ENCODE measurements around the gene EXOC4. TPM values are rescaled to one million over a fixed set of nuclear protein-coding genes. Genes with fewer than 3 reads are reported as not detected.

Gene EXOC4
- total RNA-seq, 4 donors from 2014 or later, result 82.4 to 204 (median 128) TPM

GRCh38 chr7:133859231-133859630, 606.4 kb downstream of the EXOC4 start:
- Histone ChIP-seq H3K27ac (no peak overlapping the region), H3K4me1 (peaks cover 0 to 14% (median 6%) of the 10 kb centered on the region in 4 donors), H3K36me3 (no peaks in the 10 kb centered on the region), H3K4me3 (no peak overlapping the region), H3K27me3 (no peaks in the 10 kb centered on the region), H3K9me3 (no peaks in the 10 kb centered on the region)
- intact Hi-C loops (cut with DNase I; ENCODE audit: low total_unique reads) (no loop called here), in situ Hi-C loops (cut with MboI; ENCODE audit: low pct_ligation_motif_present in 1 of 4, low pct_unique_long_range_greater_than_20kb in 1 of 4, low sequenced_read_pairs in 3 of 4) (no loop called here)
- 94 to 100% methylated on average over 1 to 5 of the region's 5 CpGs for WGBS, 2 donors (ENCODE audit: low coverage in 1 of 2)
- TF ChIP-seq EP300 (IDR thresholded peaks at IDR 0.05; ENCODE audit: low read depth) (no peak), CTCF (IDR thresholded peaks at IDR 0.05) (no peak), POLR2A (IDR thresholded peaks at IDR 0.05) (no peak), POLR2AphosphoS5 (IDR thresholded peaks at IDR 0.05) (no peak)
- DNase-seq, result no peak

- intact Hi-C loops (cut with DNase I; ENCODE audit: low total_unique reads) (loop anchor here (5.0 kb wide), 1 partner anchor 303 kb away; no protein-coding TSS in a partner anchor), in situ Hi-C loops (cut with MboI; ENCODE audit: low pct_ligation_motif_present in 1 of 4, low pct_unique_long_range_greater_than_20kb in 1 of 4, low sequenced_read_pairs in 3 of 4) (no loop called here)
- no peak for TF ChIP-seq CTCF (IDR thresholded peaks at IDR 0.05)
- TF ChIP-seq POLR2AphosphoS5 (IDR thresholded peaks at IDR 0.05), result no peak
- no peak for TF ChIP-seq EP300 (IDR thresholded peaks at IDR 0.05; ENCODE audit: low read depth)
- TF ChIP-seq POLR2A (IDR thresholded peaks at IDR 0.05), result no peak
- Histone ChIP-seq H3K27me3 (no peaks in the 10 kb centered on the region), H3K9me3 (no peaks in the 10 kb centered on the region), H3K27ac (no peak overlapping the region), H3K4me1 (peaks cover 0 to 14% (median 4%) of the 10 kb centered on the region in 4 donors), H3K36me3 (no peaks in the 10 kb centered on the region), H3K4me3 (no peak overlapping the region)
- WGBS, 2 donors (ENCODE audit: low coverage in 1 of 2), result 78 to 83% methylated on average over 1 to 6 of the region's 6 CpGs
- no peak for DNase-seq
Observed at GRCh38 chr7:133859871-133860450, 607.1 kb downstream of the EXOC4 start.

GRCh38 chr7:133860628-133861335, 607.9 kb downstream of the EXOC4 start:
- Histone ChIP-seq H3K27ac (no peak overlapping the region), H3K9me3 (no peaks in the 10 kb centered on the region), H3K4me3 (no peak overlapping the region), H3K36me3 (no peaks in the 10 kb centered on the region), H3K27me3 (no peaks in the 10 kb centered on the region), H3K4me1 (peaks cover 0 to 14% (median 4%) of the 10 kb centered on the region in 4 donors)
- DNase-seq, result no peak
- TF ChIP-seq POLR2A (IDR thresholded peaks at IDR 0.05), result no peak
- no peak for TF ChIP-seq POLR2AphosphoS5 (IDR thresholded peaks at IDR 0.05)
- 83 to 93% methylated on average over 1 of the region's 1 CpG for WGBS, 2 donors (ENCODE audit: low coverage in 1 of 2)
- intact Hi-C loops (cut with DNase I; ENCODE audit: low total_unique reads), result loop anchor here (5.0 kb wide), 1 partner anchor 303 kb away; no protein-coding TSS in a partner anchor
- in situ Hi-C loops (cut with MboI; ENCODE audit: low pct_ligation_motif_present in 1 of 4, low pct_unique_long_range_greater_than_20kb in 1 of 4, low sequenced_read_pairs in 3 of 4), result no loop called here

GRCh38 chr7:133861876-133862275, 609.0 kb downstream of the EXOC4 start:
- TF ChIP-seq POLR2AphosphoS5 (IDR thresholded peaks at IDR 0.05), result no peak
- Histone ChIP-seq H3K27ac (no peak overlapping the region), H3K9me3 (no peaks in the 10 kb centered on the region), H3K36me3 (no peaks in the 10 kb centered on the region), H3K27me3 (no peaks in the 10 kb centered on the region), H3K4me1 (peaks cover 0 to 14% (median 4%) of the 10 kb centered on the region in 4 donors), H3K4me3 (no peak overlapping the region)
- intact Hi-C loops (cut with DNase I; ENCODE audit: low total_unique reads) (loop anchor here (5.0 kb wide), 1 partner anchor 305 kb away; no protein-coding TSS in a partner anchor), in situ Hi-C loops (cut with MboI; ENCODE audit: low pct_ligation_motif_present in 1 of 4, low pct_unique_long_range_greater_than_20kb in 1 of 4, low sequenced_read_pairs in 3 of 4) (no loop called here)
- DNase-seq, result no peak
- 75 to 87% methylated on average over 4 of the region's 4 CpGs for WGBS, 2 donors (ENCODE audit: low coverage in 1 of 2)

GRCh38 chr7:133863362-133864061, 610.6 kb downstream of the EXOC4 start:
- in situ Hi-C loops (cut with MboI; ENCODE audit: low pct_ligation_motif_present in 1 of 4, low pct_unique_long_range_greater_than_20kb in 1 of 4, low sequenced_read_pairs in 3 of 4) (no loop called here), intact Hi-C loops (cut with DNase I; ENCODE audit: low total_unique reads) (loop anchor here (5.0 kb wide), 1 partner anchor 306 kb away; no protein-coding TSS in a partner anchor)
- Histone ChIP-seq H3K4me3 (no peak overlapping the region), H3K27me3 (no peaks in the 10 kb centered on the region), H3K4me1 (peaks cover 0 to 14% (median 4%) of the 10 kb centered on the region in 4 donors), H3K9me3 (no peaks in the 10 kb centered on the region), H3K27ac (no peak overlapping the region), H3K36me3 (no peaks in the 10 kb centered on the region)
- 64 to 65% methylated on average over 1 of the region's 1 CpG for WGBS, 2 donors (ENCODE audit: low coverage in 1 of 2)
- TF ChIP-seq POLR2AphosphoS5 (IDR thresholded peaks at IDR 0.05) (no peak), EP300 (IDR thresholded peaks at IDR 0.05; ENCODE audit: low read depth) (no peak), POLR2A (IDR thresholded peaks at IDR 0.05) (no peak), CTCF (IDR thresholded peaks at IDR 0.05) (no peak)
- no peak for DNase-seq

Measured in transverse colon (tissue), 4 donors.